ENCODE measurements around the gene LHPP.

Gene LHPP

DNA sequence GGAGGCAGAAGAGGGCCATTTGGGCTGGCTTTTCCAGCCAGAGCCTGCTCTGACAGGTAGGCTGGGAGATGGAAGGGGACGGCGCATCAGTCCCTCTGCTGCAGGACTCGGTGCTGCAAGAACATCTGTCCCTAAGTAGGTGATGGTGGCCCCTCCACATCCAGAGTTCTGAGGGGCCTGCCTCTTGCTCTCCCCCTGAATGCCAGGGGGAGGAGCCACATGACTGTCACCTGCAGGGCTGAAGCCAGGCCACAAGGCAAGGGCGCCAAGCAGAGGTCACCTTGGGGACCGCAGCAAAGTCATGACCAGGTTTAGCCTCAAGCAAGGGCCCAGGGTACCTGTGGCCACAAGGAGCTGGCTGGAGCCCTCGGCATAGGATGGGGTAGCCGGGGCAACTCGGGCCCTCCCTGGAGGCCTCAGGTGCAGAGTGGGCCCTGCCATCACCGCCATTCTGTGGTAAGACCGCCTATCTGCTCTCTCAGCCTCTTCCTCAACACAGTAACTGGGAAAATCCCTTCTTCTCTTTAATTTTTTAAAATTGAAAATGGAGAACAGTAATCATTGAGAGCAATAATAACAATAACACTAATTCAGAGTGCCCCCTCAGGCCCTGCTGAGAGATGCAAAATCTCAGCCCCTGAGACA, 183.3 kb downstream of the LHPP start:
- DNase-seq (ENCODE audit: low read depth), result no peak

DNA sequence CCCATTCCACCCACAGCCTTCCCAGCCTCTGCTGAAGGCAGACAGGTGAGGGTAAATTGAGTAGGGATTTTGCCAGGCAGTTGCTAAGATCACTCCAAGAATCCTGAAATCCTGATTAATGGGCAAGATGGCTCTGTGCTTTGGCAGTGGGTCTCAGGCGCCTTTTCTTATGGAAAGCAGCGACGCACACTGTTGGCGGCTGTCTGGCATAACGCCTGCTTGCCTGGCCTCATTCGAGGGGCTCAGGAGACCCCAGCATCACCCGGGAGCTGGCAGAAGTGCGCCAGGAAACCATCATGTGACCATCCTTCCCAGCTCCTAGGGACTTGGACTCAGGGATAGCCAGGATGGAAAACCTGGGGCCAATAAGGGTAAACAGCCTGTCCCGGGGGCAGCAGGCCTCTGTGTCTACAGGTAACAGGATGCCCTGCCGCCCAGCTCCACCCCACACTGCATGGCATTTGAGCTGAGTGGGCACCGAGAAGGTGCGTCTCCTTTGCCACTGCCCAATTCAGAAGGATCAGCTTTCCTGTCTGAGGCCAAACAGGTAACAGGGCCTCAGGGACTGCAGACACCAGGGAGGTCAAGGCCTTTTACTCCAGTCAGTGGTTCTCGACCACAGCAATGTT, 184.0 kb downstream of the LHPP start:
- DNase-seq (ENCODE audit: low read depth), result no peak

DNA sequence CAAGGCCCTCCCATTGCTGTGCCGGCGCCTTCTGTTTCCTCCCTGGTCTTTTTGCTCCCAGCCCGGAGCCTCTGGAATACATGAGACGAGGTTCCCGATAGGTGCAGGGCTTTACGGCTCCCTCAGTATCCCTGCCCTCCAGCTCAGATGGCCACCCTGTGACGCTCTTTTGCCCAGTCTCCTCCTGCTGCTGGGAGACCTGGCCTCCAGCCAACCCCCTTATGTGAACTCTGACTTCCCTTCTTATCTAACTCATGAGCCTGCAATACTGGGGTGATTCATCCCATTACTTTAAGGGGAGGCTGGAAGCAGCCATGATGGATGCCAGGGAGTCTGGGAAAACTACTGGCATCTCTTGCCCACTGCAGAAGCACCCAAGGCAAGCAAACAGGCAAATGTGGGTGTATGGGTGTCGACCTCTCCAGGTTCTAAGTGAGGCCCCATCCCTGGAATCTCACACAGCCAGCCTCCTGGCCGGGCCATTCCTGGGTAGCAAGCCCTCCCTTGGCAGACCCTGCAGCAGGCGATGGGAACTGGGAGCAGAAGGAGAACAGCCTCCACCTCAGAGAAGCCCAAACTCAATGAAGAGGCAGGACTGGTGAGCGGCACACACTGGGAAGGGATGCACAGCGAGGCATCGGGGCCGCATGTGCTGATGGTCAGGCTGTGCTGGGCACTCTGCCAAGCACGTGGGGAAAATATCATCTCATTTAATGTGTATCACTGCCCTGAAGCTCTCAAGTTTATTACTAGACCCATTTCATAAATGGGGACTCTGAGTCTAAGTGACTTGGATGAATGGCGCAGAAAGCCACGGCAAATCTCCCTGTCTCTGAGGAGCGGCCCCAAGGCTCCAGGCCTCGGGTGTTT, 185.1 kb downstream of the LHPP start:
- DNase-seq (ENCODE audit: low read depth), result no peak

DNA sequence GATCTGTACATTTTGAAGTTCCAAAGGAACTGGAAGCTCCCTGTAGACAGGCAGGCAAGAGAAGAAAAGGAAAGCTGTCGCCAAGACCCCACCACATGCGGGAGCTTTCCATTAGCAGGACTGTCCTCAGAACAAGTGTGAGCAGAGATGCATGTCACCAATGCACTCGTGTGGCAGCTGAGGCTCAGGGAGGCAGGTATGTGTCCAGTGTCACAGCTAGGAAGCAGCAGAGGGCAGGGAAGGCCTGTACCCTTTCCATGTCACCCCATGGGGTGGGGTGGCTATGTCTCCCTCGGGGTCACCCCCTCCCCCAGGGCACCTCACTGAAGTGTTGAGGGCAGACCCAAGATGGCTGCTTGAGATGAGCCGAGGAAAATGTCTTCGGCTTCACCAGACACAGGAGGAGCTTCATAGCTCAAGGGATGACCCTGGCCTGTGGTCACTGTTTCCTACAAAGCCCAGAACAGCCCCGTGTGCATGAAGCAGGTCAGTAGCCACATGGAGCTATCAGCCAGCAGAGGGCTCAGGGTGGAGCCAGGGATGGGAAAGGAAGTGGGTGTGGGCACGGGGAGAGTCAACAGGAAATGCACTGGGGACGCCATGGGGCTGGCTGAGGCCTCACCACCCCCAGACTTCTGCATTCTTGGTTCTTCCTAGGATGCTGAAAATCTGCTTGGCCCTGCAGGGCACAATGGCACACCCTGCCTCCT, 186.0 kb downstream of the LHPP start:
- peak; percentile 53 for DNase-seq (ENCODE audit: low read depth)

DNA sequence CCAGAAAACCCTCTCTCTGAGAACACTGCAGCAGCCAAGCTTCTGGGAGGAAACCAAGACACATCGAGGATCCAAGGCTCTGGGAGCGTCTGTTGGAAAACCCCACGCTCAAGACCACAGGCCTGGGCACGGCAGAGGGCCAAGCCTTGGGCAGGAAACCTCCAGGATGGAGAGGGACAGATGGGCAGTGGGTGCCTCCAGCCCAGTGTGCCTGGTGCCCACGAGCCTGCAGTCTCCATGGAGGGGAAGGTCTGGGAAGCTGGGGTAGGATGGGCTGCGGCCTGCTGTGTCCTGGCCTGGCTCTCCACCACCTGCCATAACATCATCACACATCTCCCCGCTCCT, 186.5 kb downstream of the LHPP start:
- no peak for DNase-seq (ENCODE audit: low read depth)

GRCh38 chr10:124648738-124649137, 187.1 kb downstream of the LHPP start:
- peak; percentile 40 for DNase-seq (ENCODE audit: low read depth)

DNA sequence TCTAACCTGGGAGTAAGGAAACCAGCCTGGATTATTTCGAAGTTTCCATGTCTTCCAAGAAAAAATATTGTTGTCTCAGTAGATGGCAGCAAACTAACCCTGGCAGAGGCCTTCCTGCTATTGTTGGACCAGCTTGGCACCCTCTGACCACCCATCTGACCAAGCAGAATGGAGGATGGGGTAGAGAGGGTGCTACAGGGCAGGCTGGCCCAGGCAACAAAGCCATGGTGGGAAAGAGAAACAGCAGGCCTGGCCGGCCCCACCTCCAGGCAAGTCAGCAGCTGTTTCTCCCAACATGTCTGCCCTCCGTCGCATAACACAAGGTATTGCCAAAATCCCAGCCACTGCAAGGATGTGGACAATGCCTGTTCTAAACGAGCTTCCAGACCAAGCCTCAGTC, 187.6 kb downstream of the LHPP start:
- DNase-seq (ENCODE audit: low read depth), result no peak

- no peak for DNase-seq (ENCODE audit: low read depth)
These were observed 188.6 kb downstream of the LHPP start for GRCh38 chr10:124650263-124650662.

DNA sequence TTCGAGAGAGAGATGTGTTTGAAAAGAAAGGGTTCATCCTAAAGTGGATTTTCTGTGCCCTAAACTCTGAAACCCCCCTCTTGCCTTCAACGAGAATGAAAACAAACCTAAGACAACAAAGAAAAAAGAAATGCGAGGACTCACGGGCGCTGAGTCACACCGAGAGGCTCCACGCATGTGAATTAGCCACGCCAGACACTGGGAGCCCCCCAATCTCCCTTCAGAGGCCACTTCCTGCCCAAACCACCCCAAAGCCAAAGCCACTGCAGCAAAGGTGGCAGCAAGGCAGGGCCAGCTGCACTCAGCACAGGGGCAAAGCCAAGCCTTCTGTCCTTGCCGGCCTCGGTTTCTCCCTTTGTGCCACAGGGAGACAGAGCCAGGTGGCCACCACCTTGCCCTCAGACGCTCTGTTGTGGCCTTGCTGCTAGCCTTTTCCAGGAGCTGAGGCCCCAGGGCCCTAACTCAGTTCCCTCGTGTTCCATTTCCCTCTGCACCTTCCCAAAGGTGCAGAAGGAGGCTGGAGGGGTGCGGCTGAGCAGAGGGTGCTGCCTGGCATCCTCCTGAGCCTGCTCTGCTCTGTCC, 189.3 kb downstream of the LHPP start:
- peak; percentile 71 for DNase-seq (ENCODE audit: low read depth)

DNA sequence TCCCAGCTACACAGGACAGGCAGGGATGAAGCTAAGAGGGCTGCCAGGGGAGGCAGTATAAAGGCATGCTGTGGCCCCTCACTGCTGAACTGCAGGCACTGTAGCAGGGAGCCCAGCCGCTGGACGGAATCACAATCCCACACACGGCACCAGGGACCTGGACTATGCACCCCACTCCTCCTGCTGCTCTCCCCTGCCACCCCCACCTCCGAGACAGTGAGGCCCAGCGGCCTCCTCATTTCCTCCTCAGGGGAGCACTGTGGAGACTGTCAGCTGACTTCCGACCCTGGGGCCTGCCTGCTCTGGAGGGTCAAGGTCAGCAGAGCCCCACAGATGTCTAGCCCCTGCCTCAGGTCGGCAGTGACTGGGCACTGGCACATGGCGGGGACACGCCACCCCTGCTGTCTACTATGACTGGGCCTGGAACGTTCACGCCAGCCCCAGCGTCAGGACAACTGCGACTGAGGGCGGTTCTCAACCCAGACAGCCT, 189.8 kb downstream of the LHPP start:
- DNase-seq (ENCODE audit: low read depth), result no peak

GRCh38 chr10:124652200-124652599, 190.6 kb downstream of the LHPP start:
- no peak for DNase-seq (ENCODE audit: low read depth)

GRCh38 chr10:124652701-124653100, 191.1 kb downstream of the LHPP start:
- no peak for DNase-seq (ENCODE audit: low read depth)

- no peak for DNase-seq (ENCODE audit: low read depth)
These were observed 191.7 kb downstream of the LHPP start for GRCh38 chr10:124653311-124653710.

- no peak for DNase-seq (ENCODE audit: low read depth)
These were observed 192.4 kb downstream of the LHPP start for GRCh38 chr10:124653811-124654651.

DNA sequence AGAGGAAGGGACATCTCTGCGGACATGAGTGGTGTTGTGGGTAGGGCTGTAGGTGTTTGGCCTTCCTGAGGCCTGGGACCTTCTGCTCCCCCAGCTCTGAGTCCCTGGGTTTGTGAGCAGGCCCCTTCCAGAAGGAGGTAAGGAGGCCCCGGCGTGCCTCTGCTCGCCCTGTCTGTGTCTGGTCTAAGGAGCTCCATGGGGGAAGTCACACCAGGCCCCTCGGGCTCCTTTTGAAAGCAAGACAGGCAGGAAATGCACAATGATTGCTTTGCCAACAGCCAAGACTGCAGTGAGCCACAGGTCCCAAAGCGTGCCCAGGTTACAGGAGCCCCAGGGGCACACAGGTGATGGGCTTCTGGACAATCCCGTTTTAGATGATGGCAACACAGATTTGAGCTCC, 193.1 kb downstream of the LHPP start:
- no peak for DNase-seq (ENCODE audit: low read depth)

GRCh38 chr10:124655191-124656112, 193.8 kb downstream of the LHPP start:
- DNase-seq (ENCODE audit: low read depth), result no peak

- no peak for DNase-seq (ENCODE audit: low read depth)
These were observed 194.5 kb downstream of the LHPP start for GRCh38 chr10:124656113-124656490.

DNA sequence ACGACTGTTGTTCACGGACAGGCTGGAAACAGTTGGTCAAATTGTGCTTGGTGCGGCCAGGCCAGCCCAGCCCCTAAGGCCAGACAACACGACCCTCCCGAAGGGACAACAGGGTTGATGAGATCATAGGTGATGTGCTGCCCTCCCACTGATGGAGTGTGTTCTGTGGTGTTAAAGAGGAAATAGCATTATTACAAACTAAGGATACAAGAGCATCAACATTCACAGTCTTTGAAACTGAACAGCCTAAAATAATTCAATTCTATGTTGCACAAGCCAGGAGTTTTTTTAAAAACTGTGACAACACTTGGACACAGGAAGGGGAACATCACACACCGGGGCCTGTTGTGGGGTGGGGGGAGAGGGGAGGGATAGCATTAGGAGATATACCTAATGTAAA, 194.9 kb downstream of the LHPP start:
- no peak for DNase-seq (ENCODE audit: low read depth)

DNA sequence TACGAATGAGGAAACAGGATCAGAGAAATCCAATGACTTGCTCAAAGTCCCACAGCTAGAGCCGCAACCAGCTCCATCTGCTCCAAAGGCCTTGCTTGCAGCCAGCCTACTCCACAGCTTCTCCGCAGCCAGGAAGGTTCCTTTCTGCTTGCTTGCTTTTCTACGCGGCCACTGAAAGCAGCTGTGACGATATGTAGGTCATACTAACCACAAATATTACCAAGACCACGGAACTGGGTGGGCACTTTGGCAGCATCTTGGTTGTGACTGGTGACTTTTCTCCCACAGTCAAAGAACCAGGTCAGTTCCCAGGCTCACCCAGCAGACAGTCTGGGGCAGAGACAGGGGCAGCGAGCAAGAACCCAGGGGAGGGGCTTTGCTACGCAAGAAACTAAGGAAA, 196.2 kb downstream of the LHPP start:
- DNase-seq (ENCODE audit: low read depth), result no peak

DNA sequence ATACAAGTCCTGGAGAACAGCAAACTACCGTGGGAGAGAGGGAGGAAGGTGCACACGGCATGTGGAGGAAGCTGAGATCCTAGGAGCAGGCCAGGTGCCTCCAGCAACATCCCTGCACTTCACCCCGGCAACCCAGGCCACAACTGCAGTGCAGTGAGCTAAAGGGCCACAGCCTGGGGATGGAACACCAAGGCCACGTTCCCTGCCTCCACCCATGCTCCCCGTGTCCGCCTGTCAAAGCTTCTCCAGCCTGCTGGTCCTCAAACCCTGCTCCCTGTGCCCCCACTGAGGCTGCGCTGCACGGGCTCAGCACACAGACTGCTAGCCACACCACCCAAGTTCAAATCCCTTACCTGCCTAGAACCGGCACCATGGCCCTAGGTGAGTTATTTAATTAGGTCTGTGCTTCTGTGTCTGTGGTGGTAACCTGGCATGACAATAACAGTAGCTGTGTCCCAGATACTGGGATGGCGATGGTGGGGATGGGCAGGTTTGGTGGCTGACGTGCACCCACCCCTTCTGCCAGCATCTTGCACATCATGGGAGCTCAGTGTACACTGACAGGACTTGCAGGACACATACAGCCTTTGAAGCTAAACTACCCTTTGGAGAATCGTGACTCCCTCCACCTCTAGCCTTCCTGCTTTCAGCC, 197.1 kb downstream of the LHPP start:
- no peak for DNase-seq (ENCODE audit: low read depth)

All from activated gamma-delta T cell treated with anti-CD3 and anti-CD28 coated beads, Interleukin-2, amount 50 U/mL, for 16 hours (primary cell).